Fibroblast of skin of right quadriceps (primary cell): ENCODE data around the gene CCL14.

ENCODE experiments used
- DNase-seq: peaks from one replicate; pipeline ENCODE4 v3.0.0-alpha.2; 2013

Gene CCL14

DNA sequence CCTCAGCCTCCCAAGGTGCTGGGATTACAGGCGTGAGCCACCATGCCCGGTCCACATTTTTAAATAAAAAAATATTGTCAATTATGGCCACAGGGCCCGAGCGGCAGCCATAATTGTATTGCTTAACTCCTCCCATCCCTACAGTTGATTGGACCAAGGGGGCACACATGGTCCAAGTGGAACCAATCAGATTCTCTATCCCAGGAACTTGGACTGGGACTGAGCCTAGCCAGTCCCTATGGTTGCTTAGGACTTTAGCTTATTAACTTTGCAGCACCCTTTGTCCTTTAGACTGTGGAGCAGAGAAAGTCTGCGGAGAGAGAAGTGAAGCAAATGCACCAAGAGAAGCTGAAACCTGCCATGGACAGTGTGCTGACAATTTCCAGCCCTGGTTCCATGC, 50.5 kb downstream of the CCL14 start:
- no peak for DNase-seq

DNA sequence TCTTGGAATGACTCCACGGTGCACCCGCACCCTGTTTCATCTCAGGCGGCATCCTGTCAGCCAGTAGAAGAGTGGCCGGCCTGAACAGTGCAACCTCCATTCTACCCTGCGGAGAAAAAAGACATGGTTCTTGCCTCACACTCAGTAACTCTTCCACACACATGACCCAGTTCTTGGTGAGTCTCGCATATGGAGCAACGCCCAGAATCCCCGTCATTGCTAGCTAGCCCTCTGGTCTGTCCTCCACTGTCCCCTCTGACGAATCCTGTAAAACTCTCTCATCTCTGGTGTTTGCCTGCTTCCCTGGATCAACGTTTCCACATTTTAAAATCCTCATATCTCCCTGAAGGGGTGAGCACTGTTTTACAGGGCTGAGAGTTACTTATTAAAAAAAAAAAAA, 51.8 kb downstream of the CCL14 start:
- DNase-seq: no peak
